ENCODE measurements around the gene CCL3.

The CCL3 gene

DNA sequence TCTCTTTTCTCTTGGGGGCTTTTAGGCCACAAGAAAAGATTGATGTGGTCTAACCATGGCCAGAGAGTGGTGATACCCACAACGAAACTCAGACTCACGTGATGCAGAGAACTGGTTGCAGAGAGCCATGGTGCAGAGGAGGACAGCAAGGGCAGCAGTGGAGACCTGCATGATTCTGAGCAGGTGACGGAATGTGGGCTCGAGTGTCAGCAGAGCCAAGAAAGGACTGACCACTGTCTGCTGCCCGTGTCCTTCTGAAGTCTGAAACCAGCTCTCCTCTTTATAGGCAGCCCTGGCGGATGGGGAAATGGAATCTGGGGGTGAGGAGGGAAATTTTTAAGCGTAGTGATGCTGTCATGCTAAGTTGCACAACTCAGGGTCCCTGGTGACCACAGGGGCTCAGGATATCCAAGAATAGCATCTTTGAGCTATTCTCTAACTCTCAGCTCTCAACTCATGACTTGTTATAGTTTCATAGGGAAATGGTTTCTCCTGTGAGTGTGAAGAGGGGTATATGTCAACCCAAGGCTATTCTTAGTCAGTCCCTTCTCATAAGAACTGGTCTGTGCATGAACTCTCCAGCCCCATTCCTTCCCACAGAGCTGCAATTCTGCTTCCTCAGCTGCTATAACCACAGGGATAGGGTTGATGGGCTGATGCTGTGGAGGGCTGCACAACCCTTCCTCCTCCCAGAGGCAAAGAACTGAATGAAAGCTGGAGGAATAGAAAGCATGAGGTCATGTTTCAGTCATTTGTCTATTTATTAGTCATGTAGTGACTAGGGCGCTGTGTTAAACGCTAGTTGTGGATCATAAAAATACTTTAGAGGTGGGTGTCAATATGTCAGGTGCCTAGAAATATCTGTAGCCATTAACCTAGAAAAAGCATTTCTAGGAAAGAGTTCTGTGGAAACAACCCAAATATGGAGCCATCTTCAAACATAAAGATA lies at the start of gene CCL3:
Gene CCL3 (minus strand): TSS at position 256 of the 949 bp plus-strand sequence. CDS start 85 bp downstream, at position 171.
- TF ChIP-seq, protein P1, sequence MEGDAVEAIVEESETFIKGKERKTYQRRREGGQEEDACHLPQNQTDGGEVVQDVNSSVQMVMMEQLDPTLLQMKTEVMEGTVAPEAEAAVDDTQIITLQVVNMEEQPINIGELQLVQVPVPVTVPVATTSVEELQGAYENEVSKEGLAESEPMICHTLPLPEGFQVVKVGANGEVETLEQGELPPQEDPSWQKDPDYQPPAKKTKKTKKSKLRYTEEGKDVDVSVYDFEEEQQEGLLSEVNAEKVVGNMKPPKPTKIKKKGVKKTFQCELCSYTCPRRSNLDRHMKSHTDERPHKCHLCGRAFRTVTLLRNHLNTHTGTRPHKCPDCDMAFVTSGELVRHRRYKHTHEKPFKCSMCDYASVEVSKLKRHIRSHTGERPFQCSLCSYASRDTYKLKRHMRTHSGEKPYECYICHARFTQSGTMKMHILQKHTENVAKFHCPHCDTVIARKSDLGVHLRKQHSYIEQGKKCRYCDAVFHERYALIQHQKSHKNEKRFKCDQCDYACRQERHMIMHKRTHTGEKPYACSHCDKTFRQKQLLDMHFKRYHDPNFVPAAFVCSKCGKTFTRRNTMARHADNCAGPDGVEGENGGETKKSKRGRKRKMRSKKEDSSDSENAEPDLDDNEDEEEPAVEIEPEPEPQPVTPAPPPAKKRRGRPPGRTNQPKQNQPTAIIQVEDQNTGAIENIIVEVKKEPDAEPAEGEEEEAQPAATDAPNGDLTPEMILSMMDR (IDR thresholded peaks at IDR 0.05; ENCODE audit: low read depth, low read length), result no peak

DNA sequence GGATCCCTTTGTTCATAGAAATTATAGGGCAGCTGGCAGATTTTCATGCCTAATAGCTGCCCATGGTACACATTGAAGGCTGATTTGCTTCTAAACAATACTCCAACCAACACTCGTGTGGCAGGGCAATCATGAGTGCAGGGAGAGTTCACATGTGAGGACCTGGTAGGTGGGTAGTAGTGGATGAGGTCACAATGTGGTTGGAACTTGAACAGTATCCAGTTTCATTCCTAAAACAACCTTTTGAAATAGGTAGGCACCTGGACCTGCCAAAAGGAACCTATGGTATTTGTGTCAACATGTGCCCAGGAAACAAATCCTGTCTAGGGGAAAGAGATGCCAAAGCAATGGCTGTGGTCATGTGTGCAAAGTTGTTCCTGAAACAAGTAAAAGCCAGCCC lies 46.5 kb upstream of the CCL3 start:
- H3K4me3 ChIP-seq (ENCODE audit: low read depth, low read length), result no peak overlapping the region
- TF ChIP-seq, protein P1 (IDR thresholded peaks at IDR 0.05; ENCODE audit: low read depth, low read length), result no peak

More for the DNA sequence above, at the start of gene CCL3:
- H3K4me3 ChIP-seq (ENCODE audit: low read depth, low read length), result no peak within 1 kb of the TSS

DNA sequence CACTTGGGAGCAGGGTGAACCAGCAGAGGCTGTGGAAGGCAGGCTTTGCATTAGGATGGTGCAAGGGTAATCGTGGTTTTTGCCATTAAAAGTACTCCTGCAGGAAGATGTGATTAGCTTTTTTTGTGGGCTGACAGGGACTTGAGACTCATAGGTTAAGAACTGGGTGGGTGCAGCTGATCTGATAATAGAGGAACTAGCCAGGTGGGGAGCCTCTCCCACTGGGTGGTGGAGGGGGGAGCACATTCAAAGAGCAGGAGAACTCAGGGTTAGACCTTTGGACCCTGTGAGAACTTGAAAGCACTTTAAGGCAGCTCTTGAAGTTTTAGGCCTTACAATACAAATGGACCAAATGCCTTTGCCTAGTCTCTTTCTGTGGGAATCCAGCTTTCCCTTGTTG lies 46.1 kb upstream of the CCL3 start:
- H3K4me3 ChIP-seq (ENCODE audit: low read depth, low read length), result no peak overlapping the region
- TF ChIP-seq, protein P1 (IDR thresholded peaks at IDR 0.05; ENCODE audit: low read depth, low read length), result no peak

DNA sequence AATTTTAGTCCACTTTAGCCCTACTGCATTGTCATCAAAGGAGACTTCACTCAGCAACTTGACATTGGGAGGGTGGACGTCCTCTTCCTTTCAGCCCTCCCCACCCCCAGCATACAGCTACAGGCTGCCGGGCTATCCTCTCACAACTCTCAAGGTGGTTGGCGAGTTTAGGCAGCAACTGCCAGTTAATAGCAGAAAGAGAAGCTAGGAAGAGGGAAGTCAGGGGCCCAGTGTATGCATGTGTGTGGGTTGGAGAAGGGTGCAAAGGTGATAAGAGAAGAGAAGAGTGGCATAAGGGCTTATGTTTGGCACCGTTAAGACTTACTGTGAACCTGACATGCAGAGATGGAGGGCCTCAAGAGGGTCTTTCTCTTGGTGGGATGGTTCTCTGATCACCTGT lies 45.5 kb upstream of the CCL3 start:
- TF ChIP-seq, protein P1 (IDR thresholded peaks at IDR 0.05; ENCODE audit: low read depth, low read length), result no peak
- no peak overlapping the region for H3K4me3 ChIP-seq (ENCODE audit: low read depth, low read length)

DNA sequence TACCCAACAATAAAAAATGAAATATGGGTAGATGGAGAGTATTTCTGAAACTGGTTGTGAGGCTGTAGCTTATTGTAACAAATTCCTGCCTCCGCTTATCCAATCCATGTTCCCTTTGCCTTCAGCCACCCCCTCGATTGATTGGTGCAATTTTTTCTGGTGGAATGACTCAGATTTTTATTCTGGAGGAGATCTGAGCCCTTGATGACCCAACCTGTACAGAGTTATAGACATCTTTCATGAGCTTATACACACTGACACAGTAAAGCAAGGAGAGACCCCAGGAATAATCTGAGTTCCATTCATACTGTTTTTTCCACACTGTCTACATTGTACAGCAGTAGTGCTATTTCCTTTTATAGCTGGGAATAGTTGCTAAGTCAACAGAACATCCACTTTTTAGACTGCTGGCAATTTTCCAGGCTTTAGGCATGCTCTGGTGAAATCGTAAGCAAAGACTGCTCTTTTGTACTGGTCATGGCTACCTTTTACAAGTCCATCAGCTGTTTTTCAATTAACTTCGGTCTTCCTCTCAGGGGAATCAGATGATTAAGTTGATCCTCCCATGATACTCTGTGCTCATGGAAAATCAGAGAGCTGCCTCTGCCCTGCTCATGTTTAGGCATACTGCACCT lies 43.8 kb upstream of the CCL3 start:
- H3K4me3 ChIP-seq (ENCODE audit: low read depth, low read length), result no peak overlapping the region
- TF ChIP-seq, protein P1 (IDR thresholded peaks at IDR 0.05; ENCODE audit: low read depth, low read length), result no peak

DNA sequence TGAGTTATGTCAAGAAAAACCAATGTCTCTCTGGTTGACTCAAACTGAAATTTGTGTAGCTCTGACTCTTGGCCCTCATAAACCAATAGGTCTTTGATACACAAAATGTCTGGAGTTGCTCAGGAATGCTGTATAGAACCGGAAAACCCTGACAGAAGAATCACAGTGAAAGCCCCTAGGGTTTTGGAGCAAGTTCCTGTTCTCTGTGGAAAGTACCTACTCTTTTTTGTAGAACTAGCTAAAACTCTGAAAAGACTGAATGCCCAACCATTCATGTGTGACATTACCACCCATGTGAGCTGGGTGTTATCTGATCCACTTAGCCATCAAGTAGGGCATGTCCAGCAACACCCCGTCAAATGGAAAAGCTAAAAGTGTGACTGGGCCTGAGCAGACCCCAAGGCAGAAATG lies 42.5 kb upstream of the CCL3 start:
- no peak overlapping the region for H3K4me3 ChIP-seq (ENCODE audit: low read depth, low read length)
- TF ChIP-seq, protein P1 (IDR thresholded peaks at IDR 0.05; ENCODE audit: low read depth, low read length), result no peak

DNA sequence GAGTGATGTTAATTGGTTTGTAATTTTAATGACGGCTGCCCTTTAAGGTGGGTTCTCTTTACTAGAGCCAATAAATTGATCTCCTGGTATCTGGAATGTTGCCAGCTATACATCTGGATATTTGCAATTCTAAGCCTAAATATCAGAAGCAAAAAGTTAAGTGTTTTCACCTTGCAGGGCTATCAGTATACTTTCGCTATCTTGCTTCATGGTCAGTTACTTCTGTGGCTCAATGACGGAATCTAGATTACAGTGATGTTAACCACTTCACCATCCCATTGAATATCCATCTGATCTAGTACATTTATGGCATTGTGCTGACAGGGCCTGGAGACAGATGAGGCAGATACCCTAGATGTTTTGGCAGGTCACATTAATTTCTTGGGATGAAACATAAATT lies 42.0 kb upstream of the CCL3 start:
- no peak overlapping the region for H3K4me3 ChIP-seq (ENCODE audit: low read depth, low read length)
- TF ChIP-seq, protein P1 (IDR thresholded peaks at IDR 0.05; ENCODE audit: low read depth, low read length), result no peak
